ENCODE results near the gene LDHAL6B. TPM values are rescaled to one million over a fixed set of nuclear protein-coding genes. Genes with fewer than 3 reads are reported as not detected.

Gene LDHAL6B
- total RNA-seq, 1 experiment from 2014 or later = not detected

- ATAC-seq (no peak), DNase-seq (ENCODE audit: low spot score) (no peak)
- Mint-ChIP-seq H3K4me3 (no peak overlapping the region), H3K9me3 (no peaks in the 10 kb centered on the region), H3K27me3 (ENCODE audit: low read depth) (no peaks in the 10 kb centered on the region), H3K4me1 (peaks cover 3% of the 10 kb centered on the region), H3K27ac (no peak overlapping the region), H3K36me3 (no peaks in the 10 kb centered on the region)
- ChIA-PET CTCF (interaction anchor here (0.9 to 3.4 kb wide), 2 partner anchors 71 to 248 kb away, joined by 5 to 62 read pairs; no protein-coding TSS in a partner anchor), POLR2A (no interaction called here)
- TF ChIP-seq ELF4 (CRISPR knock-in tag; IDR thresholded peaks at IDR 0.05; ENCODE audit: low read depth) = no peak
- TF ChIP-seq ZNF512 (CRISPR knock-in tag; IDR thresholded peaks at IDR 0.05; ENCODE audit: borderline replicate concordance) = no peak
- no peak for TF ChIP-seq ZNF396 (CRISPR knock-in tag; IDR thresholded peaks at IDR 0.05; ENCODE audit: borderline replicate concordance)
- TF ChIP-seq ATF2 (CRISPR knock-in tag; IDR thresholded peaks at IDR 0.05; ENCODE audit: borderline replicate concordance, low read depth) = no peak
- TF ChIP-seq NR3C1 (CRISPR knock-in tag; conservative IDR thresholded peaks at IDR 0.05; ENCODE audit: low read depth) = no peak
- no peak for TF ChIP-seq USF2 (CRISPR knock-in tag; IDR thresholded peaks at IDR 0.05)
- TF ChIP-seq ZBTB43 (CRISPR knock-in tag; IDR thresholded peaks at IDR 0.05) = no peak
- no peak for TF ChIP-seq JAZF1 (CRISPR knock-in tag; IDR thresholded peaks at IDR 0.05)
- no peak for TF ChIP-seq RELA (CRISPR knock-in tag; IDR thresholded peaks at IDR 0.05; ENCODE audit: borderline replicate concordance)
- no peak for TF ChIP-seq ZNF138 (CRISPR knock-in tag; conservative IDR thresholded peaks at IDR 0.05)
- no peak for TF ChIP-seq CTCF (IDR thresholded peaks at IDR 0.05)
- TF ChIP-seq FOXJ3 (CRISPR knock-in tag; IDR thresholded peaks at IDR 0.05; ENCODE audit: borderline replicate concordance) = no peak
- TF ChIP-seq PREB (CRISPR knock-in tag; IDR thresholded peaks at IDR 0.05; ENCODE audit: borderline replicate concordance) = no peak
- TF ChIP-seq ATF3 (CRISPR knock-in tag; conservative IDR thresholded peaks at IDR 0.05) = no peak
- no peak for TF ChIP-seq ZNF281 (CRISPR knock-in tag; IDR thresholded peaks at IDR 0.05)
- no peak for TF ChIP-seq SMAD3 (CRISPR knock-in tag; IDR thresholded peaks at IDR 0.05; ENCODE audit: borderline replicate concordance)
- no peak for TF ChIP-seq KAT7 (CRISPR knock-in tag; IDR thresholded peaks at IDR 0.05; ENCODE audit: borderline replicate concordance)
Measured at GRCh38 chr15:59245559-59245958, 38.9 kb downstream of the LDHAL6B start.
